ENCODE measurements around the gene NT5DC1. TPM values are rescaled to one million over a fixed set of nuclear protein-coding genes. Genes with fewer than 3 reads are reported as not detected.

Gene NT5DC1
- total RNA-seq, 2 experiments from 2014 or later: 51.1 to 51.3 TPM

- intact Hi-C loops (cut with micrococcal nuclease): no loop called here
- H3K36me3 Mint-ChIP-seq: peaks cover 46% of the 10 kb centered on the region
- no peak overlapping the region for H3K27ac Mint-ChIP-seq
- DNase-seq: no peak
- H3K4me1 Mint-ChIP-seq (ENCODE audit: low read depth): no peaks in the 10 kb centered on the region
- ChIA-PET CTCF (interaction anchor here (0.5 kb wide), 1 partner anchor 242 kb away, joined by 4 read pairs; no protein-coding TSS in a partner anchor), POLR2A (no interaction called here)
- no peak overlapping the region for H3K4me3 Mint-ChIP-seq
- H3K9me3 Mint-ChIP-seq: no peaks in the 10 kb centered on the region
- no peaks in the 10 kb centered on the region for H3K27me3 Mint-ChIP-seq
Measured at GRCh38 chr6:116115781-116116180, 15.1 kb downstream of the NT5DC1 start.

- H3K4me3 Mint-ChIP-seq: no peak overlapping the region
- no peak for DNase-seq
- CTCF ChIA-PET: interaction anchor here (0.7 kb wide), 1 partner anchor 1602 kb away, joined by 3 read pairs; no protein-coding TSS in a partner anchor
- no peaks in the 10 kb centered on the region for H3K9me3 Mint-ChIP-seq
- no peak overlapping the region for H3K27ac Mint-ChIP-seq
- POLR2A ChIA-PET: no interaction called here
- no peaks in the 10 kb centered on the region for H3K4me1 Mint-ChIP-seq (ENCODE audit: low read depth)
- intact Hi-C loops (cut with micrococcal nuclease): no loop called here
- H3K27me3 Mint-ChIP-seq: no peaks in the 10 kb centered on the region
- H3K36me3 Mint-ChIP-seq: peaks cover 32% of the 10 kb centered on the region
Measured at GRCh38 chr6:116118608-116119007, 18.0 kb downstream of the NT5DC1 start.

- CTCF ChIA-PET: no interaction called here
- intact Hi-C loops (cut with micrococcal nuclease): no loop called here
Measured at GRCh38 chr6:116120430-116120829, 19.8 kb downstream of the NT5DC1 start.

GRCh38 chr6:116126032-116126431 lies 25.4 kb downstream of the NT5DC1 start, which contains the start of gene COL10A1:
COL10A1 (minus strand) TSS chr6:116126132; CDS start chr6:116125492, 640 bp downstream.
- H3K4me3 Mint-ChIP-seq: no peak within 1 kb of the TSS
- intact Hi-C loops (cut with micrococcal nuclease): no loop called here
- peaks cover 13% of the 10 kb centered on the region for H3K36me3 Mint-ChIP-seq
- ChIA-PET POLR2A (no interaction called here), CTCF (interaction anchor here (1.2 kb wide), 1 partner anchor 14 kb away, joined by 3 read pairs; no protein-coding TSS in a partner anchor)
- no peaks in the 10 kb centered on the region for H3K9me3 Mint-ChIP-seq
- DNase-seq: no peak
- H3K4me1 Mint-ChIP-seq (ENCODE audit: low read depth): no peaks in the 10 kb centered on the region
- no peaks in the 10 kb centered on the region for H3K27me3 Mint-ChIP-seq
- no peak within 1 kb of the TSS for H3K27ac Mint-ChIP-seq

More at GRCh38 chr6:116120430-116120829, 19.8 kb downstream of the NT5DC1 start:
- H3K36me3 Mint-ChIP-seq: peaks cover 22% of the 10 kb centered on the region
- no peak for DNase-seq
- H3K27ac Mint-ChIP-seq: no peak overlapping the region
- H3K4me3 Mint-ChIP-seq: no peak overlapping the region
- no peaks in the 10 kb centered on the region for H3K27me3 Mint-ChIP-seq
- no peaks in the 10 kb centered on the region for H3K9me3 Mint-ChIP-seq
- POLR2A ChIA-PET: no interaction called here
- no peaks in the 10 kb centered on the region for H3K4me1 Mint-ChIP-seq (ENCODE audit: low read depth)

- Mint-ChIP-seq H3K27ac (no peak overlapping the region), H3K36me3 (peaks cover 17% of the 10 kb centered on the region), H3K27me3 (no peaks in the 10 kb centered on the region), H3K4me1 (ENCODE audit: low read depth) (no peaks in the 10 kb centered on the region), H3K4me3 (no peak overlapping the region), H3K9me3 (no peaks in the 10 kb centered on the region)
- no peak for DNase-seq
- POLR2A ChIA-PET: no interaction called here
- CTCF ChIA-PET: interaction anchor here (1.0 to 1.8 kb wide), 2 partner anchors 16 to 141 kb away, joined by 3 to 6 read pairs; no protein-coding TSS in a partner anchor
- intact Hi-C loops (cut with micrococcal nuclease): no loop called here
Measured at GRCh38 chr6:116127771-116128493, 27.3 kb downstream of the NT5DC1 start.

GRCh38 chr6:116133453-116133852 lies 32.8 kb downstream of the NT5DC1 start:
- CTCF ChIA-PET: interaction anchor here (1.1 kb wide), 1 partner anchor 85 kb away, joined by 3 read pairs; no protein-coding TSS in a partner anchor
- Mint-ChIP-seq H3K9me3 (no peaks in the 10 kb centered on the region), H3K27ac (no peak overlapping the region), H3K4me1 (ENCODE audit: low read depth) (peaks cover 11% of the 10 kb centered on the region), H3K36me3 (peaks cover 20% of the 10 kb centered on the region), H3K27me3 (no peaks in the 10 kb centered on the region), H3K4me3 (no peak overlapping the region)
- POLR2A ChIA-PET: no interaction called here
- intact Hi-C loops (cut with micrococcal nuclease): no loop called here
- DNase-seq: no peak

- peaks cover 16% of the 10 kb centered on the region for H3K36me3 Mint-ChIP-seq
- no peak overlapping the region for H3K4me3 Mint-ChIP-seq
- ChIA-PET CTCF (interaction anchor here (0.6 kb wide), 1 partner anchor 508 kb away, joined by 3 read pairs; no protein-coding TSS in a partner anchor), POLR2A (no interaction called here)
- no peak overlapping the region for H3K27ac Mint-ChIP-seq
- peaks cover 11% of the 10 kb centered on the region for H3K4me1 Mint-ChIP-seq (ENCODE audit: low read depth)
- no peak for DNase-seq
- H3K9me3 Mint-ChIP-seq: no peaks in the 10 kb centered on the region
- intact Hi-C loops (cut with micrococcal nuclease): no loop called here
- H3K27me3 Mint-ChIP-seq: no peaks in the 10 kb centered on the region
Measured at GRCh38 chr6:116136373-116136772, 35.7 kb downstream of the NT5DC1 start.

- Mint-ChIP-seq H3K9me3 (no peaks in the 10 kb centered on the region), H3K4me1 (ENCODE audit: low read depth) (peaks cover 11% of the 10 kb centered on the region), H3K36me3 (peaks cover 10% of the 10 kb centered on the region), H3K27ac (no peak overlapping the region), H3K27me3 (no peaks in the 10 kb centered on the region), H3K4me3 (no peak overlapping the region)
- intact Hi-C loops (cut with micrococcal nuclease): no loop called here
- POLR2A ChIA-PET: no interaction called here
- CTCF ChIA-PET: interaction anchor here (0.6 kb wide), 1 partner anchor 508 kb away, joined by 3 read pairs; no protein-coding TSS in a partner anchor
- DNase-seq: peak; percentile 48
Measured at GRCh38 chr6:116136933-116137340, 36.3 kb downstream of the NT5DC1 start.

GRCh38 chr6:116139917-116140316 lies 39.3 kb downstream of the NT5DC1 start:
- intact Hi-C loops (cut with micrococcal nuclease): no loop called here

GRCh38 chr6:116144605-116145004 lies 44.0 kb downstream of the NT5DC1 start:
- Mint-ChIP-seq H3K4me3 (no peak overlapping the region), H3K36me3 (peaks cover 6% of the 10 kb centered on the region), H3K4me1 (ENCODE audit: low read depth) (no peaks in the 10 kb centered on the region), H3K9me3 (no peaks in the 10 kb centered on the region), H3K27ac (no peak overlapping the region), H3K27me3 (no peaks in the 10 kb centered on the region)
- ChIA-PET POLR2A (no interaction called here), CTCF (no interaction called here)
- intact Hi-C loops (cut with micrococcal nuclease): no loop called here
- DNase-seq: no peak

More at GRCh38 chr6:116139917-116140316, 39.3 kb downstream of the NT5DC1 start:
- Mint-ChIP-seq H3K36me3 (peaks cover 6% of the 10 kb centered on the region), H3K4me3 (no peak overlapping the region), H3K9me3 (no peaks in the 10 kb centered on the region), H3K27ac (no peak overlapping the region), H3K27me3 (no peaks in the 10 kb centered on the region), H3K4me1 (ENCODE audit: low read depth) (peaks cover 11% of the 10 kb centered on the region)
- no peak for DNase-seq
- ChIA-PET POLR2A (no interaction called here), CTCF (interaction anchor here (1.2 kb wide), 1 partner anchor 28 kb away, joined by 3 read pairs; no protein-coding TSS in a partner anchor)

- intact Hi-C loops (cut with micrococcal nuclease): no loop called here
- no peak for DNase-seq
- no peaks in the 10 kb centered on the region for H3K4me1 Mint-ChIP-seq (ENCODE audit: low read depth)
- no peaks in the 10 kb centered on the region for H3K9me3 Mint-ChIP-seq
- H3K36me3 Mint-ChIP-seq: peaks cover 7% of the 10 kb centered on the region
- no peak overlapping the region for H3K4me3 Mint-ChIP-seq
- H3K27me3 Mint-ChIP-seq: no peaks in the 10 kb centered on the region
- POLR2A ChIA-PET: no interaction called here
- no peak overlapping the region for H3K27ac Mint-ChIP-seq
- CTCF ChIA-PET: no interaction called here
Measured at GRCh38 chr6:116145803-116146675, 45.4 kb downstream of the NT5DC1 start.

GRCh38 chr6:116152620-116153019 lies 52.0 kb downstream of the NT5DC1 start:
- no peak for DNase-seq
- intact Hi-C loops (cut with micrococcal nuclease): no loop called here
- no peaks in the 10 kb centered on the region for H3K4me1 Mint-ChIP-seq (ENCODE audit: low read depth)
- no peak overlapping the region for H3K27ac Mint-ChIP-seq
- no peak overlapping the region for H3K4me3 Mint-ChIP-seq
- CTCF ChIA-PET: no interaction called here
- peaks cover 4% of the 10 kb centered on the region for H3K36me3 Mint-ChIP-seq
- H3K27me3 Mint-ChIP-seq: no peaks in the 10 kb centered on the region
- no peaks in the 10 kb centered on the region for H3K9me3 Mint-ChIP-seq
- POLR2A ChIA-PET: no interaction called here
